H1 (cell line): Measurements from ENCODE around the gene RFPL3. TPM values are rescaled to one million over a fixed set of nuclear protein-coding genes. Genes with fewer than 3 reads are reported as not detected.
"Not testable (repeated sequence)": the region's sequence is repeated elsewhere in the genome, so short reads cannot be mapped to it uniquely, and the experiment has no call there.

Experiments used
- CTCF ChIA-PET: fragments of 300-600 bp; sonication (Branson Sonifier 250); formaldehyde crosslinking; loops from one replicate; lab custom pipeline; 2021; ENCODE audit not compliant: partially characterized antibody; lab: Charles Lee
- POLR2A ChIA-PET: fragments of 300-600 bp; sonication (Branson Sonifier 250); formaldehyde crosslinking; loops from one replicate; lab custom pipeline; 2021; ENCODE audit warnings: inconsistent platforms; ENCODE audit not compliant: partially characterized antibody; lab: Charles Lee
- DNase-seq, 2 experiments: peaks; one replicate each; pipeline versions ENCODE4 v3.0.0 to v3.0.0-alpha.2; 2010 to 2022; ENCODE audit warnings: low spot score in 2 of 2, low read depth in 1 of 2, mixed read lengths in 1 of 2
- FAIRE-seq: peaks from 2 replicates; lab custom pipeline; 2011; peaks lifted over from hg19 to GRCh38; lab: Jason Lieb, UNC
- H2AFZ ChIP-seq: 2 replicates; pipeline ENCODE4 v1.8.1; 2012; ENCODE audit warnings: low read length, inconsistent platforms
- H2AK5ac ChIP-seq: 2 replicates; pipeline ENCODE4 v1.6.1; 2013; ENCODE audit warnings: low read depth, low read length
- H2BK120ac ChIP-seq: replicated peaks from 2 replicates; pipeline ENCODE3; 2013; ENCODE audit warnings: low read depth, low read length, inconsistent platforms
- H2BK12ac ChIP-seq: 2 replicates; pipeline ENCODE4 v1.6.1; 2013; ENCODE audit warnings: low read depth, low read length
- H2BK15ac ChIP-seq: 2 replicates; pipeline ENCODE4 v1.6.1; 2013; ENCODE audit warnings: low read length
- H2BK20ac ChIP-seq: 2 replicates; pipeline ENCODE4 v1.6.1; 2013; ENCODE audit warnings: low read length
- H2BK5ac ChIP-seq: 2 replicates; pipeline ENCODE4 v1.6.1; 2013; ENCODE audit warnings: low read depth, low read length
- H3K14ac ChIP-seq: 2 replicates; pipeline ENCODE4 v1.6.1; 2013; ENCODE audit warnings: inconsistent platforms; ENCODE audit not compliant: insufficient read length
- H3K18ac ChIP-seq: 2 replicates; pipeline ENCODE4 v1.6.1; 2013; ENCODE audit warnings: low read length; ENCODE audit errors: extremely low read depth
- H3K23ac ChIP-seq: 2 replicates; pipeline ENCODE4 v1.6.1; 2013; ENCODE audit warnings: inconsistent platforms; ENCODE audit not compliant: insufficient read length
- H3K23me2 ChIP-seq: 2 replicates; pipeline ENCODE4 v1.6.1; 2013; ENCODE audit warnings: low read depth, low read length
- H3K27ac ChIP-seq: 2 replicates; pipeline ENCODE4 v1.6.1; 2011; ENCODE audit warnings: low read depth, low read length, inconsistent platforms
- H3K27me3 ChIP-seq, 4 experiments: replicated peaks in 1 of 4; 1 replicate in 1 of 4; 2 replicates in 3 of 4; pipeline versions ENCODE4 v1.6.1 to v1.8.1; 2011 to 2013; ENCODE audit warnings: low read length in 3 of 4, mild to moderate bottlenecking in 3 of 4, inconsistent platforms in 2 of 4, mixed read lengths in 2 of 4, moderate library complexity in 1 of 4; ENCODE audit not compliant: control insufficient read depth in 3 of 4, insufficient read depth in 3 of 4; ENCODE audit errors: extremely low read depth in 1 of 4
- H3K36me3 ChIP-seq, 4 experiments: 2 replicates each; pipeline versions ENCODE4 v1.6.1 to v1.8.1; 2011 to 2013; ENCODE audit warnings: mild to moderate bottlenecking in 4 of 4, low read length in 3 of 4, moderate library complexity in 2 of 4, control low read depth in 1 of 4, inconsistent platforms in 1 of 4; ENCODE audit not compliant: insufficient read depth in 4 of 4, control insufficient read depth in 2 of 4
- H3K4ac ChIP-seq: replicated peaks from 2 replicates; pipeline ENCODE3; 2013; ENCODE audit warnings: low read length, low read depth, mixed read lengths, inconsistent platforms; ENCODE audit not compliant: insufficient read length
- H3K4me1 ChIP-seq, 4 experiments: replicated peaks in 1 of 4; 1 replicate in 1 of 4; 2 replicates in 3 of 4; pipeline versions ENCODE4 v1.6.1 to v1.8.1; 2011 to 2013; ENCODE audit warnings: low read length in 3 of 4, inconsistent platforms in 2 of 4, mixed read lengths in 1 of 4; ENCODE audit not compliant: insufficient read depth in 4 of 4, control insufficient read depth in 3 of 4
- H3K4me2 ChIP-seq, 2 experiments: 2 replicates each; pipeline versions ENCODE4 v1.6.1 to v1.8.1; 2011 to 2013; ENCODE audit warnings: low read depth in 2 of 2, low read length in 2 of 2, control low read depth in 1 of 2, inconsistent platforms in 1 of 2, mild to moderate bottlenecking in 1 of 2; ENCODE audit not compliant: insufficient read depth in 1 of 2
- H3K4me3 ChIP-seq, 4 experiments: fragments of 200-600, 300-600 bp in 1 of 4; sonication (generic), shearing (Covaris generic), sonication (Bioruptor Twin) in 1 of 4; 2 replicates each; pipeline versions ENCODE4 v1.5.1 to v1.8.1; 2011 to 2016; ENCODE audit warnings: low read length in 4 of 4, low read depth in 3 of 4, control low read depth in 2 of 4, inconsistent platforms in 2 of 4, mild to moderate bottlenecking in 2 of 4, mixed read lengths in 1 of 4, moderate library complexity in 1 of 4; ENCODE audit not compliant: insufficient read depth in 2 of 4; ENCODE audit errors: extremely low read depth in 1 of 4
- H3K56ac ChIP-seq: replicated peaks from 2 replicates; pipeline ENCODE3; 2013; ENCODE audit warnings: low read depth, mild to moderate bottlenecking, mixed read lengths, low read length, inconsistent platforms; ENCODE audit not compliant: insufficient read length
- H3K79me1 ChIP-seq: 2 replicates; pipeline ENCODE4 v1.6.1; 2013; ENCODE audit warnings: low read depth, low read length, control low read depth
- H3K79me2 ChIP-seq, 2 experiments: 2 replicates each; pipeline versions ENCODE4 v1.6.1 to v1.8.1; 2012 to 2013; ENCODE audit warnings: low read length in 2 of 2, mild to moderate bottlenecking in 2 of 2, inconsistent platforms in 1 of 2; ENCODE audit not compliant: insufficient read depth in 2 of 2, control insufficient read depth in 1 of 2
- H3K9ac ChIP-seq, 4 experiments: replicated peaks in 1 of 4; 1 replicate in 1 of 4; 2 replicates in 3 of 4; pipeline versions ENCODE4 v1.6.1 to v1.8.1; 2011 to 2013; ENCODE audit warnings: low read depth in 3 of 4, low read length in 3 of 4, control low read depth in 2 of 4, mild to moderate bottlenecking in 2 of 4, moderate library complexity in 2 of 4, inconsistent platforms in 1 of 4; ENCODE audit errors: extremely low read depth in 1 of 4
- H3K9me3 ChIP-seq, 2 experiments: 2 replicates each; pipeline versions ENCODE4 v1.6.1 to v1.8.1; 2012 to 2013; ENCODE audit warnings: mild to moderate bottlenecking in 2 of 2, moderate library complexity in 2 of 2, control low read depth in 1 of 2, inconsistent platforms in 1 of 2, low read depth in 1 of 2, low read length in 1 of 2, mixed read lengths in 1 of 2; ENCODE audit not compliant: insufficient read depth in 2 of 2
- H4K20me1 ChIP-seq, 2 experiments: replicated peaks in 1 of 2; 2 replicates each; pipeline versions ENCODE3 to v1.8.1; 2011 to 2013; ENCODE audit warnings: inconsistent platforms in 2 of 2, low read length in 2 of 2, mild to moderate bottlenecking in 1 of 2; ENCODE audit not compliant: insufficient read depth in 2 of 2, control insufficient read depth in 1 of 2
- H4K5ac ChIP-seq: 2 replicates; pipeline ENCODE4 v1.6.1; 2013; ENCODE audit warnings: low read length, low read depth, mixed read lengths, inconsistent platforms; ENCODE audit not compliant: insufficient read length
- H4K8ac ChIP-seq: 2 replicates; pipeline ENCODE4 v1.8.0; 2013; ENCODE audit warnings: mild to moderate bottlenecking, moderate library complexity, low read length, inconsistent platforms; ENCODE audit not compliant: insufficient read depth; ENCODE audit errors: extremely low read depth
- H4K91ac ChIP-seq: replicated peaks from 2 replicates; pipeline ENCODE3; 2013; ENCODE audit warnings: low read length, mixed read lengths, inconsistent platforms; ENCODE audit not compliant: insufficient read length
- WGBS, 2 experiments: shearing (Covaris generic) in 1 of 2; methylation state at CpG; one replicate each; pipeline versions ENCODE4 v1.1.6 to v1.1.7; 2013 to 2015; ENCODE audit warnings: low lambda C conversion rate in 2 of 2, mixed read lengths in 2 of 2, inconsistent platforms in 1 of 2, low coverage in 1 of 2, missing lambda C conversion rate in 1 of 2; ENCODE audit not compliant: insufficient replicate concordance in 2 of 2, insufficient coverage in 1 of 2, insufficient read length in 1 of 2; ENCODE audit errors: extremely low coverage in 1 of 2, missing lambda C conversion rate in 1 of 2; 5-methylcytosine and 5-hydroxymethylcytosine counted together
- long read RNA-seq, 2 experiments: library from RNA in 1 of 2; library from capped mRNA in 1 of 2; stranded (forward); transcript quantifications; one replicate each; pipeline ENCODE4 v2.0.0, GENCODE V29; 2021; ENCODE audit warnings: inconsistent platforms in 1 of 2
- polyA minus RNA-seq, 3 experiments: library from RNA; depleted of rRNA, polyadenylated mRNA; stranded (reverse); fragments of >200 nt; gene quantifications; 1 replicate in 2 of 3; 2 replicates in 1 of 3; pipeline ENCODE4 v1.2.3, GENCODE V29; 2011
- polyA plus RNA-seq, 7 experiments: library from polyadenylated mRNA; depleted of rRNA in 3 of 7; stranded (reverse) in 5 of 7; unstranded in 2 of 7; fragments of >200 nt in 5 of 7; fragments of 200-250 nt in 2 of 7; gene quantifications; 1 replicate in 5 of 7; 2 replicates in 1 of 7; 4 replicates in 1 of 7; pipeline versions ENCODE4 v1.2.1 to v1.2.3, GENCODE V29; 2011 to 2013; ENCODE audit warnings: missing spikeins in 2 of 7, mixed read lengths in 2 of 7
- total RNA-seq: library from RNA; stranded (reverse); fragmentation: NEBNext Ultra II Directional; extraction: Animal tissue kit (Norgen Biotek cat#: 25700); gene quantifications from 2 replicates; pipeline ENCODE4 v1.2.1, GENCODE V29; 2021

The RFPL3 gene
- total RNA-seq, result 0.24 TPM in 1 of 2 replicates, not detected in the other
- 0.08 TPM in 2 replicates for polyA plus RNA-seq (2011; rRNA removed)
- polyA plus RNA-seq (2011; cell fraction: cytosol; rRNA removed), result 0.14 TPM
- not detected for polyA plus RNA-seq (2011; cell fraction: nucleus; rRNA removed)
- 0.17 to 0.18 TPM in 2 of 4 replicates, not detected in the others for polyA plus RNA-seq (2012, experiment 1 of 2)
- not detected for polyA plus RNA-seq (2012, experiment 2 of 2)
- 0.12 TPM for polyA plus RNA-seq (2013, experiment 1 of 2)
- 0.24 TPM for polyA plus RNA-seq (2013, experiment 2 of 2)
- not detected in 2 replicates for polyA minus RNA-seq (2011; rRNA and poly(A)+ RNA removed)
- polyA minus RNA-seq (2011; cell fraction: cytosol; rRNA and poly(A)+ RNA removed), result not detected
- not detected for polyA minus RNA-seq (2011; cell fraction: nucleus; rRNA and poly(A)+ RNA removed)
- long read RNA-seq, experiment 1, result 0 reads
- long read RNA-seq, experiment 2, partial matches to known transcripts, result 0 of 1 reads
- long read RNA-seq, experiment 2, other reads (novel, unspliced or antisense), result 1 of 1 reads

- H3K27ac ChIP-seq, H3K4me1 ChIP-seq, H3K27me3 ChIP-seq, H4K5ac ChIP-seq, H3K4me2 ChIP-seq, H2AFZ ChIP-seq, H3K56ac ChIP-seq, H3K23ac ChIP-seq, FAIRE-seq, H3K9me3 ChIP-seq, H3K14ac ChIP-seq, DNase-seq, H2BK20ac ChIP-seq, H3K79me2 ChIP-seq, H4K91ac ChIP-seq, H3K36me3 ChIP-seq, H3K4me3 ChIP-seq, H2BK120ac ChIP-seq, POLR2A ChIA-PET, H3K9ac ChIP-seq, H3K4ac ChIP-seq, H4K20me1 ChIP-seq, H3K23me2 ChIP-seq, H4K8ac ChIP-seq, H3K79me1 ChIP-seq, H2BK15ac ChIP-seq, H3K18ac ChIP-seq: not testable (repeated sequence)
- H2BK12ac ChIP-seq, result 0 out of 2 replicates have a peak within 1 kb of the TSS, but pooled peaks have one; percentile 68
- CTCF ChIA-PET, result interaction anchor here (0.6 to 1.5 kb wide), 4 partner anchors 18 to 150 kb away, joined by 3 read pairs; no protein-coding TSS in a partner anchor
- WGBS, 2 experiments, result 92% methylated on average over 9 of the region's 9 CpGs; no CpG with 5 or more reads in 1 of the 2 experiments
- peak within 1 kb of the TSS; percentile 83; the same call in 1 of the 2 replicates for H2BK5ac ChIP-seq
- H2AK5ac ChIP-seq, result peak within 1 kb of the TSS; percentile 65; the same call in 1 of the 2 replicates
Measured at GRCh38 chr22:32357567-32357966, at the start of gene RFPL3. Gene RFPL3 (plus strand): TSS chr22:32357867. CDS start chr22:32358072, 205 bp downstream.
